NCI-H345 treated with DMSO at 0.1 percent for 48 hours (cell line): ENCODE results near the gene MAS1L.

Source experiments
- DNase-seq: peaks from one replicate; lab custom pipeline; 2025; ENCODE audit not compliant: unreplicated experiment; lab: John Stamatoyannopoulos, UW

The MAS1L gene

GRCh38 chr6:29510746-29511300 is 23.1 kb upstream of the MAS1L start:
- DNase-seq = no peak

- DNase-seq = no peak
Measured at GRCh38 chr6:29510202-29510601, 22.4 kb upstream of the MAS1L start.

GRCh38 chr6:29509711-29510110 is 22.0 kb upstream of the MAS1L start:
- no peak for DNase-seq

- DNase-seq = no peak
Measured at GRCh38 chr6:29509239-29509638, 21.5 kb upstream of the MAS1L start.

- no peak for DNase-seq
Measured at GRCh38 chr6:29507319-29507718, 19.6 kb upstream of the MAS1L start.

GRCh38 chr6:29506446-29507067 is 18.8 kb upstream of the MAS1L start:
- DNase-seq = no peak

GRCh38 chr6:29505808-29506207 is 18.1 kb upstream of the MAS1L start:
- no peak for DNase-seq

GRCh38 chr6:29504961-29505360 is 17.2 kb upstream of the MAS1L start:
- DNase-seq = no peak

GRCh38 chr6:29502597-29502996 is 14.8 kb upstream of the MAS1L start:
- no peak for DNase-seq

GRCh38 chr6:29502181-29502580 is 14.4 kb upstream of the MAS1L start:
- no peak for DNase-seq

- no peak for DNase-seq
Measured at GRCh38 chr6:29501106-29501505, 13.3 kb upstream of the MAS1L start.

- no peak for DNase-seq
Measured at GRCh38 chr6:29500594-29500993, 12.8 kb upstream of the MAS1L start.

GRCh38 chr6:29499704-29500103 is 11.9 kb upstream of the MAS1L start:
- DNase-seq = no peak

- no peak for DNase-seq
Measured at GRCh38 chr6:29496961-29497360, 9.2 kb upstream of the MAS1L start.

- no peak for DNase-seq
Measured at GRCh38 chr6:29495571-29495970, 7.8 kb upstream of the MAS1L start.

GRCh38 chr6:29494131-29494530 is 6.4 kb upstream of the MAS1L start:
- DNase-seq = no peak

GRCh38 chr6:29493261-29493660 is 5.5 kb upstream of the MAS1L start:
- no peak for DNase-seq

- no peak for DNase-seq
Measured at GRCh38 chr6:29491574-29491973, 3.8 kb upstream of the MAS1L start.

GRCh38 chr6:29490552-29490951 is 2.8 kb upstream of the MAS1L start:
- no peak for DNase-seq

- no peak for DNase-seq
Measured at GRCh38 chr6:29490055-29490454, 2.3 kb upstream of the MAS1L start.

- no peak for DNase-seq
Measured at GRCh38 chr6:29489286-29489685, 1.5 kb upstream of the MAS1L start.

GRCh38 chr6:29488874-29489273 is 1.1 kb upstream of the MAS1L start:
- DNase-seq = no peak

- DNase-seq = no peak
Measured at GRCh38 chr6:29487131-29487530, 625 bp downstream of the MAS1L start.
